HG02610 (cell line): ENCODE results near the gene PTPRN2.

Experiments
- ATAC-seq: cut with Tn5 transposase; IDR thresholded peaks from one replicate; pipeline ENCODE4 v1.9.1; 2021; ENCODE audit warnings: mild to moderate bottlenecking, moderate library complexity; ENCODE audit not compliant: unreplicated experiment

Gene PTPRN2

GRCh38 chr7:157808042-157808441 is 779.6 kb downstream of the PTPRN2 start:
- no peak for ATAC-seq

GRCh38 chr7:157807510-157807909 is 780.1 kb downstream of the PTPRN2 start:
- no peak for ATAC-seq

- no peak for ATAC-seq
Observed at GRCh38 chr7:157806711-157807110, 780.9 kb downstream of the PTPRN2 start.

GRCh38 chr7:157805713-157806112 is 781.9 kb downstream of the PTPRN2 start:
- ATAC-seq, result no peak

GRCh38 chr7:157803906-157804305 is 783.7 kb downstream of the PTPRN2 start:
- ATAC-seq, result no peak

GRCh38 chr7:157801971-157802675 is 785.5 kb downstream of the PTPRN2 start:
- ATAC-seq, result no peak

- no peak for ATAC-seq
Observed at GRCh38 chr7:157801113-157801512, 786.5 kb downstream of the PTPRN2 start.

GRCh38 chr7:157800281-157800680 is 787.3 kb downstream of the PTPRN2 start:
- ATAC-seq, result no peak

GRCh38 chr7:157799076-157799685 is 788.4 kb downstream of the PTPRN2 start:
- ATAC-seq, result no peak

GRCh38 chr7:157797361-157797760 is 790.3 kb downstream of the PTPRN2 start:
- no peak for ATAC-seq

- no peak for ATAC-seq
Observed at GRCh38 chr7:157796846-157797245, 790.8 kb downstream of the PTPRN2 start.

- no peak for ATAC-seq
Observed at GRCh38 chr7:157795643-157796042, 792.0 kb downstream of the PTPRN2 start.

GRCh38 chr7:157795199-157795598 is 792.4 kb downstream of the PTPRN2 start:
- ATAC-seq, result no peak

- no peak for ATAC-seq
Observed at GRCh38 chr7:157794746-157795065, 792.9 kb downstream of the PTPRN2 start.

GRCh38 chr7:157793973-157794745 is 793.5 kb downstream of the PTPRN2 start:
- ATAC-seq, result no peak

- ATAC-seq, result no peak
Observed at GRCh38 chr7:157793087-157793353, 794.6 kb downstream of the PTPRN2 start.

GRCh38 chr7:157792241-157793086 is 795.2 kb downstream of the PTPRN2 start:
- ATAC-seq, result no peak

GRCh38 chr7:157791666-157792065 is 796.0 kb downstream of the PTPRN2 start:
- ATAC-seq, result no peak

- ATAC-seq, result no peak
Observed at GRCh38 chr7:157791261-157791660, 796.4 kb downstream of the PTPRN2 start.

GRCh38 chr7:157789942-157790341 is 797.7 kb downstream of the PTPRN2 start:
- ATAC-seq, result no peak

- no peak for ATAC-seq
Observed at GRCh38 chr7:157789094-157789493, 798.5 kb downstream of the PTPRN2 start.
